ENCODE data around the gene TTC39A. TPM values are rescaled to one million over a fixed set of nuclear protein-coding genes. Genes with fewer than 3 reads are reported as not detected.

TTC39A gene
- total and polyA plus RNA-seq, 2 donors, result 1.1 to 2.8 TPM

DNA sequence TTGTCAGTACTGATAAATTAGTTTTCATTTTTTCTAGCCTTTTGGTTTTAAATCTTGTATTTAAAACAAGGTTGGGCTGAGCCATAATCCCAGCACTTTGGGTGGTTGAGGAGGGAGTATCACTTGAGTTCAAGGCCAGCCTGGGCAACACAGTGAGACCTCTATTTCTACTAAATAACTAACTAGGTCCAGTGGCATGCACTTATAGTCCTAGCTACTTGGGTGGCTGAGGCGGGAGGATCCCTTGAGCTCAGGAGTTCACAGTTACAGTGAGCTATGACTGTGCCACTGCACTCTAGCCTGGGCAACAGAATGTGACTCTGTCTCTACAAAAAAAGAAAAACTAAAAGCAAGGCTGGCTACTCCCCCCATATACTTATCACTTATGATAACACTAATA lies 21.5 kb upstream of the TTC39A start:
- H3K4me3 ChIP-seq (ENCODE audit: low read length in 2 of 2), result no peak overlapping the region
- H3K36me3 ChIP-seq (ENCODE audit: control insufficient read depth in 2 of 2, insufficient read depth in 2 of 2, low read length in 1 of 2), result peaks cover 3 to 6% of the 10 kb centered on the region in 2 donors
- no peak for DNase-seq (ENCODE audit: low read depth in 6 of 9, low spot score in 9 of 9)
- H3K27me3 ChIP-seq (ENCODE audit: control insufficient read depth in 2 of 2, insufficient read depth in 1 of 2, low read length in 1 of 2), result no peaks in the 10 kb centered on the region
- no peak overlapping the region for H3K27ac ChIP-seq (ENCODE audit: low read depth in 1 of 2, low read length in 1 of 2)
- no peaks in the 10 kb centered on the region for H3K4me1 ChIP-seq (ENCODE audit: control insufficient read depth in 2 of 2, insufficient read depth in 2 of 2, low read length in 2 of 2)
- H3K9me3 ChIP-seq (ENCODE audit: control insufficient read depth in 2 of 2, insufficient read depth in 1 of 2, low read length in 1 of 2), result no peaks in the 10 kb centered on the region
- WGBS, result 100% methylated on average over 1 of the region's 1 CpG

DNA sequence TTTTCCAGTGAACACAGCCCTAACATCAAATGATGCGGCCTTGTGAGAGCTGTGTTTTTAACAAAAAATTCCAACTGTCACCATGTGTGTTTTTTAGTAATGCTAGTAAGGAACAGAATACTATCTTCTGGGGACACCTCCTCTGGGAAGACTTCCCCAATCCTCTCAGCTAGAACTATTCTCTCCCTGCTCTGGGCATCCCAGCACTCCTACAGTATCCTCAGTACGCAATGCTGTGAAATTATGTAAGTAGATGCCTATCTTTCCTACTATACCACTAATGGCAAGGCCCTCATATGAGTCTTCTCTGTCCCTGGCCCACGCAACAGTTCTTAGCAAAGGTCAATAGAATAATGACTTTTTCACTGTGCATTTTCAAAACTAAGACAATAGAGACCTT lies 19.5 kb upstream of the TTC39A start:
- no peak overlapping the region for H3K27ac ChIP-seq (ENCODE audit: low read depth in 1 of 2, low read length in 1 of 2)
- H3K9me3 ChIP-seq (ENCODE audit: control insufficient read depth in 2 of 2, insufficient read depth in 1 of 2, low read length in 1 of 2), result no peaks in the 10 kb centered on the region
- DNase-seq (ENCODE audit: low read depth in 6 of 9, low spot score in 9 of 9), result no peak
- peaks cover 3% of the 10 kb centered on the region in 2 donors for H3K36me3 ChIP-seq (ENCODE audit: control insufficient read depth in 2 of 2, insufficient read depth in 2 of 2, low read length in 1 of 2)
- H3K4me3 ChIP-seq (ENCODE audit: low read length in 2 of 2), result no peak overlapping the region
- WGBS, result 99% methylated on average over 3 of the region's 3 CpGs
- H3K4me1 ChIP-seq (ENCODE audit: control insufficient read depth in 2 of 2, insufficient read depth in 2 of 2, low read length in 2 of 2), result no peaks in the 10 kb centered on the region
- peaks cover 10 to 20% of the 10 kb centered on the region in 2 donors for H3K27me3 ChIP-seq (ENCODE audit: control insufficient read depth in 2 of 2, insufficient read depth in 1 of 2, low read length in 1 of 2)

DNA sequence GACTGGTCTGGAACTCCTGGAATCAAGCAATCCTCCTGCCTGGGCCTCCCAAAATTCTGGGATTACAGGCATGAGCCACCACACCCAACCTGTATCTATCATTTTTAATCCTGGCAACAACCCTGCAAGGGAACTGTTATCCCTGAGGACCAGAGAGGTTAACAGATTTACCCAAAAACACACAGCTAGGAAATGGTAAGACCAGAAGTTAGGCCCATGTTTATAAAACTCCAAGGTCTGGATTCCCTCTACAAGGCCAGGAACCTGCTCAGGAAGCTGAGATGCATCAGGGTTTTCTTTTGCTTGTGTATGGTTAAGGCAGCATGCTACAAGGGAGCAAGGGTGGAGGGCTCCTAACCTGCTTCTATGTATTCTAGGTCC lies 17.8 kb upstream of the TTC39A start:
- no peak overlapping the region for H3K27ac ChIP-seq (ENCODE audit: low read depth in 1 of 2, low read length in 1 of 2)
- peaks cover 18 to 37% of the 10 kb centered on the region in 2 donors for H3K27me3 ChIP-seq (ENCODE audit: control insufficient read depth in 2 of 2, insufficient read depth in 1 of 2, low read length in 1 of 2)
- H3K4me1 ChIP-seq (ENCODE audit: control insufficient read depth in 2 of 2, insufficient read depth in 2 of 2, low read length in 2 of 2), result no peaks in the 10 kb centered on the region
- DNase-seq (ENCODE audit: low read depth in 6 of 9, low spot score in 9 of 9), result no peak
- no peaks in the 10 kb centered on the region for H3K36me3 ChIP-seq (ENCODE audit: control insufficient read depth in 2 of 2, insufficient read depth in 2 of 2, low read length in 1 of 2)
- H3K4me3 ChIP-seq (ENCODE audit: low read length in 2 of 2), result no peak overlapping the region
- H3K9me3 ChIP-seq (ENCODE audit: control insufficient read depth in 2 of 2, insufficient read depth in 1 of 2, low read length in 1 of 2), result no peaks in the 10 kb centered on the region

DNA sequence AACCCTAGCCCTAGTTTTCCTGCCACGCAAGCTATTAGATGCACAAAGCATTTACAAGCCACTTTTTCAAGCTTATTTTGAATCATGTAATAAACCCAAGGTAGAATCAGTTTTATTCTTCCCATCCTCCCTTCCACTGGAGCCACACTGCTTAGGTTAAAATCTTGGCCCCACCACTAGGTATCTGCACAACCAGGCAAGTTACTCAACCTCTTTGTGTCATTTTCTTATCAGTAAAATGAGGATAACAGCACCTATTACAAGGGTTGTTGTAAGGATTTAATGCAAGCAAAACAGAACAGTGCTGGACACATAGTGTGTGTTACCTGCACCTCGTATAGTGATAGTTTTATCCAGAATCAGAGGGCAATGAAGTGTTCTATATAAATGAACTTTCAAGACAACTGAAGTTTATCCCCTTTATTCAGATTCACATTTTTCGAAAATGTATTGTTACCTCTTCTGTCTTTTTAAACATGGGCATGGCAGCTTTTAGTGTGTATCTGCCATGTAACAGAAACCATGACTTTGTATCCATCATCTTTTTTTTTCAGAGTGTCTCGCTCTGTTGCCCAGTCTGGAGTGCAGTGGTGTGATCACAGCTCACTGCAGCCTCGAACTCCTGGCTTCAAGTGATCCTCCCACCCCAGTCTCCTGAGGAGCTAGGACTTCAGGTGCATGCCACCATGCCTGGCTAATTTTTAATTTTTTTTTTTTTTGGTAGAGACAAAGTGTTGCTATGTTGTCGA lies 17.2 kb upstream of the TTC39A start:
- Histone ChIP-seq H3K9me3 (ENCODE audit: control insufficient read depth in 2 of 2, insufficient read depth in 1 of 2, low read length in 1 of 2) (no peaks in the 10 kb centered on the region), H3K4me3 (ENCODE audit: low read length in 2 of 2) (no peak overlapping the region), H3K36me3 (ENCODE audit: control insufficient read depth in 2 of 2, insufficient read depth in 2 of 2, low read length in 1 of 2) (no peaks in the 10 kb centered on the region), H3K27ac (ENCODE audit: low read depth in 1 of 2, low read length in 1 of 2) (no peak overlapping the region), H3K4me1 (ENCODE audit: control insufficient read depth in 2 of 2, insufficient read depth in 2 of 2, low read length in 2 of 2) (no peaks in the 10 kb centered on the region), H3K27me3 (ENCODE audit: control insufficient read depth in 2 of 2, insufficient read depth in 1 of 2, low read length in 1 of 2) (peaks cover 18 to 42% of the 10 kb centered on the region in 2 donors)
- WGBS, result 94% methylated on average over 6 of the region's 6 CpGs
- DNase-seq (ENCODE audit: low read depth in 6 of 9, low spot score in 9 of 9), result no peak

DNA sequence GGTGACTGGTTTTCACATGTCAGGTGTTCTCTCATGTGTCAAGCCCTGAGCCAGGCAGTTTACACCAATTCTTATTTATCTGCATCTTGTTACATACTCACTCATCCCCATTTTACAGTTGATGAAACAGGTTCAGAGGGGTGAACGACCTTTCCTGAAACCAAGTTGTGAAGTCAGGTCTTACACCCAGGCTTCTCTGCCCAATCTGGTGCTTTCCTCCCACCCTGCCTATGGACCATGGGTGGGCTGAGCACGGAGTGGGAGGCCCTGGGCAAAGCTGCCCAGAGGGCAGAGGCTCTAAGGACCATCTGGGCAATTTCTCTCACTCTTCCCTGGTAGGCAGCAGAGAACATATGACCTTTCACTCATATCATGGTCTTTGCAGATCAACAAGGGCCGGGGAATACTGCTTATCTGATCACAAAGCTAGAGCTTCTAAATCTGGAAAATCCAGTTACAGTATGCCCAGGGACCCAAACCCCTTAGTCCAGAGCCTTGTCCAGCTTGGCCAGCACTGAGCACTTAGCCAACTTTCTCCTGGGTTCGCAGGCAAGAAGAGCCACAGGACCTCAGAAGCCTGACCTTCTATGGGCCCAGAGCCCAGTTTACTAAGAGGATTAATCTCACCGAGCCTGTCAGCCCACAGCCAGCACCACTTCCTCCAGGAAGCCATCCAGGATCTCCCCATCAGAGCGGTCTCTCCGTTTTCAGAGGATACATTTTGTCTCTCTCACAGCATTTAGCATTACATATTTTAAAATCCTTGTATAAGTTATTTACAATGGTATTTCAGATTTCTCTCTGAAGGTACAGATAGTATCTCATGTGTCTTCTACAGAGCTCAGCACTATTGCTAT lies 16.0 kb upstream of the TTC39A start:
- WGBS, result 85% methylated on average over 7 of the region's 7 CpGs
- no peak overlapping the region for H3K4me3 ChIP-seq (ENCODE audit: low read length in 2 of 2)

DNA sequence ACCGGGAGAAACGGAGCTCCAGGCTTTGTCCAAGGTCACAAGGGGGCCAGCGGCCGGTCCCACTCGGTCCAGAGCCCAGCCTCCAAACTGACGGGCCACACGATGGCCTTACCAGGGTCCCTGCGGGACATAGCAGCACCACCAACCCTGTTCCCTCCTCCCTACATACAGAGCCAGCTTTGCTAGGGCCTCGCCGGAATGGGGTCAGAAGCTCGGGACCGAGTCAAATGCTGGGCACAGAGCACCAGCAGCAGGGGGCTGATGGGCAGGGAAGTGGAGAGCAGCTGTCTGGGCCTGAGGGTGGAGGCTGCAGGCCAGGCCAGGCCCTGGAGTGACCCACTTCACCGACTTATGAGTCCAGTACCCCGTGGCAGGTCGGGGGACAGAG lies 14.9 kb upstream of the TTC39A start:
- H3K27ac ChIP-seq (ENCODE audit: low read depth in 1 of 2, low read length in 1 of 2), result no peak overlapping the region
- peaks cover 18 to 47% of the 10 kb centered on the region in 2 donors for H3K27me3 ChIP-seq (ENCODE audit: control insufficient read depth in 2 of 2, insufficient read depth in 1 of 2, low read length in 1 of 2)
- DNase-seq (ENCODE audit: low read depth in 6 of 9, low spot score in 9 of 9), result no peak
- no peaks in the 10 kb centered on the region for H3K9me3 ChIP-seq (ENCODE audit: control insufficient read depth in 2 of 2, insufficient read depth in 1 of 2, low read length in 1 of 2)
- H3K4me1 ChIP-seq (ENCODE audit: control insufficient read depth in 2 of 2, insufficient read depth in 2 of 2, low read length in 2 of 2), result no peaks in the 10 kb centered on the region
- no peak overlapping the region for H3K4me3 ChIP-seq (ENCODE audit: low read length in 2 of 2)
- WGBS, result 73% methylated on average over 15 of the region's 15 CpGs
- H3K36me3 ChIP-seq (ENCODE audit: control insufficient read depth in 2 of 2, insufficient read depth in 2 of 2, low read length in 1 of 2), result no peaks in the 10 kb centered on the region

More for the DNA sequence above, 16.0 kb upstream of the TTC39A start:
- no peaks in the 10 kb centered on the region for H3K4me1 ChIP-seq (ENCODE audit: control insufficient read depth in 2 of 2, insufficient read depth in 2 of 2, low read length in 2 of 2)
- no peaks in the 10 kb centered on the region for H3K36me3 ChIP-seq (ENCODE audit: control insufficient read depth in 2 of 2, insufficient read depth in 2 of 2, low read length in 1 of 2)
- H3K27me3 ChIP-seq (ENCODE audit: control insufficient read depth in 2 of 2, insufficient read depth in 1 of 2, low read length in 1 of 2), result peaks cover 18 to 47% of the 10 kb centered on the region in 2 donors
- H3K27ac ChIP-seq (ENCODE audit: low read depth in 1 of 2, low read length in 1 of 2), result no peak overlapping the region
- H3K9me3 ChIP-seq (ENCODE audit: control insufficient read depth in 2 of 2, insufficient read depth in 1 of 2, low read length in 1 of 2), result no peaks in the 10 kb centered on the region
- no peak for DNase-seq (ENCODE audit: low read depth in 6 of 9, low spot score in 9 of 9)

DNA sequence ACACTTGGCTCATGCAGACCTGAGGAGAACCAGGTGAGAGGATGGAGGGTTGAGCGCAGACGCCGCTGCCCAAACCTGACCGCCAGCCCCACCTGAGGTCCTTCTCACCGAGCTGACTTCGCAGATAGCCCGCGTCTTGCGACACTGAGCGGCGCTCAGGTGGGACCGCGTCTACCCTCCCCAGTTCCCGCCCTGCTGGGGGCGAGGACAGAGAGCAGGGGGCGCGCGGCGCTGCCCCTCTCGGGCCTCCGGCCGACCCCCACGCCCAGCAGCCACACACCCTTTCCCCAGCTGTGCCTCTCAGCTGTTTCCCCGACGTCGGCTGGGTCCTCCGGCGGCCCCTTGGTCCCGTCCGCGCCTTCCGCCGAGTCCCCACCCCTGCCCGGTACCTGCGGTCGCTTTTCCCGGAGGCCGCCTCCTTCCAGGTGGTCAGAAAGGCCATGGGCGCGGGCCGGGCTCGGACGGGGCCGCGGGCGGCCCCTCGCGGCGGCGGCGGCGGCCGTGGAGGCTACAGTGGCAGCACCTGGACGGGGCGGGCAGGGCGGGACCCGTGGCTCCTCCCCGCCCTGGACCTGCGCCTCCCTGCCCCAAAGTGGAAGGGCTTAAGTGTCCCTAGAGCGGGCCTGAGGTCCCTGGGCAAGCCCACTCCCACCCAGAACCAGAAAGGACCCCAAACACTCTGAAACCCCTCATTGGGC lies 14.4 kb upstream of the TTC39A start:
- no peaks in the 10 kb centered on the region for H3K36me3 ChIP-seq (ENCODE audit: control insufficient read depth in 2 of 2, insufficient read depth in 2 of 2, low read length in 1 of 2)
- no peaks in the 10 kb centered on the region for H3K4me1 ChIP-seq (ENCODE audit: control insufficient read depth in 2 of 2, insufficient read depth in 2 of 2, low read length in 2 of 2)
- no peak overlapping the region for H3K27ac ChIP-seq (ENCODE audit: low read depth in 1 of 2, low read length in 1 of 2)
- no peaks in the 10 kb centered on the region for H3K9me3 ChIP-seq (ENCODE audit: control insufficient read depth in 2 of 2, insufficient read depth in 1 of 2, low read length in 1 of 2)
- H3K4me3 ChIP-seq (ENCODE audit: low read length in 2 of 2), result peak overlapping the region in 1 of 2 donors; percentile 8
- WGBS, result 7% methylated on average over 60 of the region's 60 CpGs
- peaks cover 18 to 47% of the 10 kb centered on the region in 2 donors for H3K27me3 ChIP-seq (ENCODE audit: control insufficient read depth in 2 of 2, insufficient read depth in 1 of 2, low read length in 1 of 2)
- DNase-seq (ENCODE audit: low read depth in 6 of 9, low spot score in 9 of 9), result no peak

DNA sequence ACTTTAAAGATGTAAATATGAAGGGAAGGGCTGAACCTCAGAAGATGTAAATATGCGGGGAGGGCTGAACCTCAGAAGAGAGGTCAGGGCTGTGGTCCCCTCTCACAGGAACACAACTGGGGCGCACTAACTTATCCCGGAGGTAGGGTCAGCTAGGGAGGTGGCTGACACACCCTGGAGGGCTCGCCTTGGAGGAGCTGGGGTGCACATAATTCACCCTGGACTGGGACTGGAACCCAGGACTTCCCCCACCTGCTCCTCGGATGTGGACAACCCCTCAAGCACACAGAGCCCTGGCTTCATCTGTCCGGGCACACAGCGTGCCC lies 13.9 kb upstream of the TTC39A start:
- Histone ChIP-seq H3K27ac (ENCODE audit: low read depth in 1 of 2, low read length in 1 of 2) (no peak overlapping the region), H3K36me3 (ENCODE audit: control insufficient read depth in 2 of 2, insufficient read depth in 2 of 2, low read length in 1 of 2) (no peaks in the 10 kb centered on the region), H3K27me3 (ENCODE audit: control insufficient read depth in 2 of 2, insufficient read depth in 1 of 2, low read length in 1 of 2) (peaks cover 18 to 47% of the 10 kb centered on the region in 2 donors), H3K9me3 (ENCODE audit: control insufficient read depth in 2 of 2, insufficient read depth in 1 of 2, low read length in 1 of 2) (no peaks in the 10 kb centered on the region), H3K4me1 (ENCODE audit: control insufficient read depth in 2 of 2, insufficient read depth in 2 of 2, low read length in 2 of 2) (no peaks in the 10 kb centered on the region), H3K4me3 (ENCODE audit: low read length in 2 of 2) (no peak overlapping the region)
- DNase-seq (ENCODE audit: low read depth in 6 of 9, low spot score in 9 of 9), result no peak
- 80% methylated on average over 7 of the region's 7 CpGs for WGBS

DNA sequence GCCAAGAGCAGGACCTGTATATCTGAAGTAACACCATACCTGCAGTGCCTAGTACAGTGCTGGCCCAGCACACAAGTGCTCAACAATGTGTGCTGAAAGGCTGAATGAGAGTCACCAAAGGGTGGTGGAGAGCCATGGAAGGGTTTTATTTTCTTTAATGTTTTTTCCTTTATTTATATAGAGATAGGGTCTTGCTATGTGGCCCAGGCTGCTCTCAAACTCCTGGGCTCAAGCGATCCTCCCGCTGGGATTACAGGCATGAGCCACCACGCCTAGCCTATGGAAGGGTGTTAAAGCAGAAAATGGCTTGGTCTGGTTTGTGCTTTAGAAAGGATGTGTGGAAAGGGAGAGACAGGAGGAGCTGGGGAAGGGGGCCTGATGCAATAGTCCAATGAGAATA lies 13.3 kb upstream of the TTC39A start:
- peaks cover 18 to 47% of the 10 kb centered on the region in 2 donors for H3K27me3 ChIP-seq (ENCODE audit: control insufficient read depth in 2 of 2, insufficient read depth in 1 of 2, low read length in 1 of 2)
- H3K36me3 ChIP-seq (ENCODE audit: control insufficient read depth in 2 of 2, insufficient read depth in 2 of 2, low read length in 1 of 2), result no peaks in the 10 kb centered on the region
- 98% methylated on average over 3 of the region's 3 CpGs for WGBS
- H3K9me3 ChIP-seq (ENCODE audit: control insufficient read depth in 2 of 2, insufficient read depth in 1 of 2, low read length in 1 of 2), result no peaks in the 10 kb centered on the region
- no peak overlapping the region for H3K4me3 ChIP-seq (ENCODE audit: low read length in 2 of 2)
- no peak overlapping the region for H3K27ac ChIP-seq (ENCODE audit: low read depth in 1 of 2, low read length in 1 of 2)
- no peak for DNase-seq (ENCODE audit: low read depth in 6 of 9, low spot score in 9 of 9)
- H3K4me1 ChIP-seq (ENCODE audit: control insufficient read depth in 2 of 2, insufficient read depth in 2 of 2, low read length in 2 of 2), result no peaks in the 10 kb centered on the region

All from thymus (tissue), 11 donors.